HT1080 (cell line): Measurements from ENCODE around the gene TRAPPC2. TPM values are rescaled to one million over a fixed set of nuclear protein-coding genes. Genes with fewer than 3 reads are reported as not detected.

Source experiments
- DNase-seq: peaks from one replicate; pipeline ENCODE4 v3.0.0-alpha.2; 2015; ENCODE audit warnings: low read depth
- polyA plus RNA-seq, 2 experiments: library from polyadenylated mRNA; depleted of rRNA; stranded (reverse); fragments of >200 nt; gene quantifications; 2 replicates each; pipeline ENCODE4 v1.2.3, GENCODE V29; 2015
- total RNA-seq: library from RNA; depleted of rRNA; stranded (reverse); fragments of >200 nt; shearing (Covaris generic); gene quantifications from 2 replicates; pipeline ENCODE4 v1.2.3, GENCODE V29; 2014; rRNA removed

The TRAPPC2 gene
- 8.6 and 10.4 TPM in 2 replicates for total RNA-seq
- 8.8 and 12.3 TPM in 2 replicates for polyA plus RNA-seq (2015; cell fraction: cytosol; rRNA removed)
- polyA plus RNA-seq (2015; cell fraction: nucleus; rRNA removed), result 14.7 and 20.2 TPM in 2 replicates

DNA sequence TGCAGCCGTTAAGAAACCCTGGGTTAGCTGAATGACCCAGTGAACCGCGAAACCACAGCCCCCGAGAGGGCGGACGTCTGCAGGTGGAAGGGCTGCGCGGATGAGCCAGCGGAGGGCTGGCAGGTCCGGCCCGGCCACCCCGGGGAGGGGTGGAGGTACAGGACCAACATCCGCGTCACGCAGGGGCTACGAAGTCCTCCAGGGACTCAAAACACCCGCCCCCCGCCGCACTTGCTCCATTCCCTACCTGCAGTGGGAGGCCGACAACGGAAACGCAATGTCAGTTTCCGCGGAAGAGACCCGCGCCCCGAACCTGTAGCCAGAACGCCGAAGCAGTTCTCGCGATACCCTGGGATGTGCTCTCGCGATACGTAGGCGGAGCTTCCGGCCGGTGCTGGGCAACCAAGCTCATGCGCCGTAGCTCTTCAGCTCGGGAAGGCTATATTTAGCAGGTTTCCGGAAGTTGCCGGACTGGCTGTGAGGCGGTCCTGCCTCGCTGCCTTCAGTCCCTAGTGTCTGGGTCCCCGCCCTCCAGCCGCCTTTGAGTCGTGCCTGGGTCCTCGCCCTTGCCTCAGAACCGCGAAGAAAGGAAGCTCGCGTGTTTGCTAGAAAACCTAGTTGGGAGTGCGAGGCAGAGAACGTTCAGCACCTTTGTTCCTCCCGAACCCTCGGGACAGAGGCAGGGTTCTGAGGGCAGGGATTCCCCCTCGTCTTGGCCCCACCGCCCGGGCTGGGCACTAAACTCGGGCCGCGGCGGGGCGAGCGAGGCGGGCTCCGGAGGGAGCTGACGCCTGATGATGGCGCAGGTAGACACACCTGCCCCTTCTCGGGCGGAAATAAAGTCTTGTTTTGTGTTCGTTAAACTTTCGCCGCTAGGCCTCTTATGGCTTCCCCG lies at the start of gene TRAPPC2, which contains the start of gene OFD1:
TRAPPC2 (minus strand) TSS at position 343 of the 895 bp plus-strand sequence. CDS start 14,657 bp downstream, outside the sequence.
OFD1 (plus strand) TSS at position 471 of the 895 bp plus-strand sequence; CDS start at position 795, 324 bp downstream.
- DNase-seq, result peak; percentile 91

DNA sequence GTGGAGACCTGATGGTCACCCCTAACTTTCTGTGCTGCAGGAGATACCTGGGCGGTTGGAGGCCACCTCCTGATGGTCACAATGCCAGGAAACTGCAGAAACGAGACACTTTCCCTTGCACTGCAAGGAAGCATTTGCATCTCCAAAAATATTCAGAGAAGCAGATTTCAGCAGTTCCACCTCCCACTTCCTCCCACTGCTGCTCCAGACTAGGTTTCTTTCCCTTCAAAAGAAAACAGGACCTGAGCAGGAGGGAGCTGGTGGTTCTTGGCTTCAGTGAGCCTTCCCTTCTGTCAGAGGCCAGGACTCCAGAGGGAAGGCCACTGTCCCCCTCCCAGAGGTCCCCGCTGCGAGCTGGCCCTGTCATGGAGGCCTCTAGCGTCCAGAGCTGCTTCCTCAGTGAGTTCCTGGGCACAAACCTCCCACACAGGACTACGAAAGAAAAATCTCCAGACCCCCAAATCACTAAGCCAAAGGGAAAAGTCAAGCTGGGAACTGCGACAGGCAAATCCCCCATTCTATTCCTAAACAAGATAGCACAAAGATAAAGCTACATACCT lies 46.5 kb upstream of the TRAPPC2 start:
- DNase-seq, result no peak

DNA sequence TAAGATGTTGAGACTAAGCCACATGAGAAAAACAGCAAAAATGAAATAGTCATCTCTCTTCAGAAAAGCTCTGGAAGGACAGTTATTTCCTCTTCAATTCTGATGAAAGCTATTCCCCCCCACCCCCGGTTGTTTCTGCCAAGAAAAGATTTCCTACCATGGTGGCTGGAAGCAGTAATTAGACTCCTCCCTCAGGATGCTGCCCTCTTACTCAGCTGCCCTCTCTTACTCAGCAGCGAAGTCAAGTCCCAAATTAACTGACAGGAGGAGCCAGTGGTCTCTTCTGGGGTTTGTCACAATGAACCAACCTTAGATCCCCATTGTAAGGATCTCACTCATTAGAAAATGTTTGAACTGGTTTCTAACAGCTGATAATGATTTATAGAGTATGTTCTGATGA lies 44.5 kb upstream of the TRAPPC2 start:
- DNase-seq, result peak; percentile 48

DNA sequence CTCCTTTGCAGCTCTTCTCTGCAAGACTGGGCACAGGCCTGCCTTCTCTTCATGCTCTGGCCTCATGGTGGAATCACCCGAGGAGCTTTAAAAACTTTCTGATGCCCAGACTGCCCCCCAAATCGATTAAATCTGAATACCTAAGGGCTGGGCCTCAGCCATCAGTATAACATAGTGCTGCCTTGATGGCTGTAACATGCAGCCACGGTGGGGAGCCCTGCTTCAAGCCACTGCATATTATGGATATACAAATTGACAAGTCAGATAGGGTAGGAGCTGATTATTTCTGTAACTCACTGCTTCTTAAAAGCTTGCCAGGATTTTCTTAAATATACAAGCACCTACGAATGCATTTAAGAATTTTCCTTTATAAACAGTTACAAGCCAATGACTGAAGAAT lies 42.0 kb upstream of the TRAPPC2 start:
- no peak for DNase-seq

DNA sequence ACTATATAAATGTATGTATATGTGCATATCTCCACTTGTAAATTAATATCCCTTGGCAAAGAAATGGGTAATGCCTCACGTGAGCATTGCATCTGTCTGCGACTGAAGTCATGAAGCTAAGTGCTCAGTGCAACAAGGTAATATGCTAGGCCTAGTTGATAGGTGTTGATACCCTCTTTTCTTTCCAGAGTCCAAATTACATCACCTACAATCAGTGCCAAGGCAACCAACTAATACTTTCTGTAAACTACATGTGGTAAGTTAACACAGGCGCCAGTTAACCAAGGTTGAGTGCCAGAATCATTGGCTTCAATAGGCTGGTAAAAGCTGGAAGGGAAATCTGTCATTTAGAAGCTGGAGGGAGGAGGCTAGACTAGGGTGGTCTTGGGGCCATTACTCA lies 41.4 kb upstream of the TRAPPC2 start:
- no peak for DNase-seq

DNA sequence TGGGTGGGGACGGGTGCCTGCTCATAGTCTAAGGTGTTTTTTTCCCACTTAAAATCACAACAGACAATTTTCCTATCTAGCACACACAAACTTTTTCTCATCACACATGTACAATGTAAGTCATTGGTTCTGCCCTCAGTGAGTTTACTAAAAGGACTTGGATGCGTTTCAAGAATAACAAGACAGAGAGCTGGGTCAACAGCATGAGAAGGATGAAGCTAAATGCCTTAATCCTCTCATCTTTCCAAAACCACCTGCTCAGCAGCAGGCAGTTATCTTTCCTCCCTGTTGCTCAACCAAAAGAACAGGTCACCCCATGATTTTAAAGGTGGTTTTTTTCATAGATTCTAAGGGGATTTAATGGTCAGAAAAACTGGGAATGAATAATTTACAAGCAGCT lies 40.3 kb upstream of the TRAPPC2 start:
- no peak for DNase-seq

DNA sequence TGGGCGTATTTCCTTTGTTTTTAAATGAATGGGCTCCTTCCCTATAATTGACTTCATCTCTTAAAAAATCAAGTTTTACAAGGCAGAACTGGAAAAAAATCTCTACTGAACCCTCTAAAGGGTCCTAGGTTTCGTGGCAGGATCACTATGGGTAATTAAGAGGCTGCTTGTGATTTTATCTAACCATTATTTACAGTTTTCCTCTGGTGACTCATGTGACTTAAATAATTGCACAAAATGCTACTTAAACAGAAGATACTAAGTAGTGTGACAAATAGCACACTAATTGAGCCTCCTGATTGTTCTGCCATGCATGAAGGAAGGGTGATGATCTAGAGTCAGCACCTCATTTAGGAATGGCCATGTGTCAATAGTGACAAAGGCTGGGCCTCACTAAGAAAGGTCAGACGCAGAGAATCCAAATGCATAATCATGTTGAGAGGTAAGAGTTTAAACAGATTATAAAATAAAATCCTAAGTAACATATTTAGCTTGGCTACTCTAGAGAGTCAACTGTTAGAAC lies 35.7 kb upstream of the TRAPPC2 start:
- no peak for DNase-seq

DNA sequence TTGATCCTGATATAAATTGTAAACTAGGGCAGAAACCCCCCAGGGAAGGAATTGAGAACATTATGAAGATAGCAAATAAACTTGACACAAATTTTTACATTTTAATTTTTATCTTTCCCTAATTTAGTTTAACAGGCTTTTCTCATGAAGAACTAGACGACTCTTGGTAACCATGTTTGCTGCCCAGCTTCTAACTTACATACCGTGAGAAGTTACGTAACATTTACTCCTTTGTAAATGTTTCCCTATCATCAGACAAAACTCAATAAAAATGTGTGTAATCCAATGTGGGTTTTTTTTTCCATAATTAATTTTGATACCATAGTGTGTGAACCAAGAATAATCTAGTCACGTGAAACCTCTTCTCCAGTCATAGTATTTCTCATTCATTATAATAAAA lies 34.5 kb upstream of the TRAPPC2 start:
- DNase-seq, result no peak

DNA sequence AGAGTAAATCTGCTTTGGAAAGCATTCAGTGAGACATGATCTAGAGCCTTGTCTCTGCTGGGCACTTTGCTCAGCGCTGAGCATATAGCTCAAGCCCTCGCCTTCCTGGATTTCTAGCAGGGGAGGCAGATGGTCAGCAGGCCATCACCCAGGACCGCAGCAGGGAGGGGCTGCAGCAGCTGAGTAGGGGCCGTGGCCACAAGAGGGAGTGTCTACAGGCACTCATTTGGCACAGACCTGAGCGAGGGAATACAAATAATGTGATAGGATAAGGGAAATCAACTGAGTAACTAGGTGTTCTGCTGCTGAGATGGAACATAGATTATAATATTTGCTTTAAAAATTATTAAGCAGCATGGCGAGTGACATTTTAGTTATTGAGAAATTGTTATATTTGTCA lies 30.3 kb upstream of the TRAPPC2 start:
- no peak for DNase-seq

DNA sequence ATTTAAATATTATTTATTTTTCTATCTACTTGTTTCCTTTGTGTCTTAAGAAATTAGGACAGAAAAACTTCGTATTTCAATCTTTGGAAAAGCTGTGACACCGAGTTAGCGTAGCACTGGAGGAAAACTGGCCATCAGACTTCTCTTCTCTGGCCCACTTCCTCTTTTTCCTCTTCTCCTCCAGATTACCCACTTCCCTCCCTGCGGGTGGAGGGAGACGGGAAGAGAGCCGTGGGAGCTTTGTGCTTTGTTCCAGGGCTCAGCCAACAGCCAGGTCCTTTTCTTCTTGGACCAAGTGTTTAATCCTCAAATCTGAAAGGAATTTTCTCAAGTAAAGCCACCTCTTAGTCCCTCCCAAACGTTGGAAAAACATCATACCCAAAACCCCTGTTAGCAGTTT lies 29.9 kb upstream of the TRAPPC2 start:
- DNase-seq, result no peak

DNA sequence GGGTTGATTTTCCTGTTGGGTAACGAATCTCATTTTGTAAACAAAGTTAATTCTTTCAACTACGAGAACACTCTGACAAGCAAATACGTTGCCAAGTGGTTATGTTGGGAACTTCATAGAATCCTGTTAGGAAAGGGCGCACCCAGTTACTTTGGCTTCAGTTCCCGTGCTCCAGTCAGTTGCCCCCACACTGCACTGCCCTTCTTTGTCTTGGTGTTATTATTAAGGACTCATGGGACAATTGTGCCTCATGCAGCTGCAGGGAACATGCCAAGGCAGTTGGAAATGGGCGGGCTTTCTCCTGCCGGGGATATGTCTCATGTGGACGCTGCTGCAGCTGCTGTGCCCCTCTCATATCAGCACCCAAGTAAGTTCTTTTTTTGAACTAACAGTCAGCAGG lies 29.1 kb upstream of the TRAPPC2 start:
- DNase-seq, result no peak

DNA sequence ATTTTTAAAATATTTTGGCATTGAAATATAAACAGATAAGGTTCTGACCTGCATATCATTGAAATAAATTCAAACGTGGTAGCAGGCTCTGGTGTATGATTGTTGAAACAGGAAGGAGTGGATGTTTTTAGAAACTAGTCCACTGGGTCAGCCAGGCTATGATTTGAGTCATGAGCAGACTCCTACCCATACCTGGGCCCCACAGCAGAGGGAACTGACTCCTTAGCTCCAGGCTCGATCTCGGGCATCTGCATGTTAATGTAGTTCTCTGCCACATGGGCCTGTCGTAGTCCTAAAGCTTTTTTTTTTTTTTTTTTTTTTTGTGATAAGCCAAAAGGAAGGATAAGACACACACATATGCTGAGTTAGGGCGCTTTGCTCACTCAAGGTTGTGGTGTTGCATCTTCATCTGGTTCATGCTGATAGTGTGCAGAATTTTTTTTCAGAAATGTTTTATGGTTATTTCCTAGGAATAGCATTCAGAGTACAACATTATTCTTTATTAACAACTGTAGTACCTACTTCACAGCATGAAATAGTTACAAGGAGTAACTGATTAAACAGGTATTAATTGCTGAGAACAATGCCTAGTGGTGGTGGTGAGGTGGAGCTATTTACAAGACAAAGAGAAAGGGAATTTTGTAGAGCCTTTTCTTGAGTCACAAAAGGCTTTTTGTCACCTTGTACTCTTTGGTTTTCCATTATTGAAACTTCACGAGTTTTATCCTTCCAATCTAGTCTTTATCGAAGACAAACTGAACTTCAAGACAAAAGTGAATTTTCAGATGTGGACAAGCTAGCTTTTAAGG lies 27.4 kb upstream of the TRAPPC2 start:
- DNase-seq, result no peak

DNA sequence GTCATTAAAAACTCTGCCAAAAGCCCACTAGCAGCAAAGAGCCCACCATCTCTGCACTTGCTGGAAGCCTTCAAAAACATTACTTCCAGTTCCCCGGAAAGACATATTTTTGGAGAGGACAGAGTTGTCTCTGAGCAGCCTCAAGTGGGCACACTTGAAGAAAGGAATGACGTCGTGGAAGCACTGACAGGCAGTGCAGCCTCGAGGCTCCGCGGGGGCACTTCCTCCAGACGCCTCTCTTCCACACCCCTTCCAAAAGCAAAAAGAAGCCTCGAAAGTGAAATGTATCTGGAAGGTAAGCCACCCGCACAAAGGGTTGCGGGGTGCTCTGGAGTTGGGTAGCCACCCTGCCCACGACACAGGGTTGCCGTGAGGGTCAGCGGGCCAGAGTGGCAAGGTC lies 26.0 kb upstream of the TRAPPC2 start:
- DNase-seq, result no peak

DNA sequence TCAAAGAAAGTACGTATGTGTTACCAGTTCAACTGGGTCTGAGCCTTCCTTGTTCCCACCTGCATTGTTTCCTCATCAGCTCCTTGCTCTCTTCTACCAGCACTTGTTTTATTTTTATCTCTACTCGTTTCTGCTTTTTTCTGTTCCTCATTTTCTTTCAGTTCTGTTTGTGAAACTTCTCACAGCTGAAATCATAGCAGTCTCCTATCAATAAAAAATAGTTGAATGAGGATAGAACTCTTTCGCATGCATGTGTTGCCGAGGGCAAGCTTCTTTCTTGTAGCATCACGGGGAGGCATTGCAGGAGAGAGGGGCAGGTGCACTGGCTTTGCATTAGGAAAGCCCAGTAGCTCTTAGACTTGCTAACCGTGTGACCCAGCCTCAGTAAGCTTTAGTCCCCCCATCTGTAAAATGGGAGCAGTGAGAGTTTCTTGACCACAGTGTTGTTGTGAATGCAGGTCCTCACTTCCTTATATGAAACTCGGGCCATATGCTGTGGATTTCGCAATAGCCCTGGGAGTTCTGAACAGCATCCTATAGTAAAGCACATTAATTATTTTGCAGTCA lies 24.8 kb upstream of the TRAPPC2 start:
- no peak for DNase-seq

DNA sequence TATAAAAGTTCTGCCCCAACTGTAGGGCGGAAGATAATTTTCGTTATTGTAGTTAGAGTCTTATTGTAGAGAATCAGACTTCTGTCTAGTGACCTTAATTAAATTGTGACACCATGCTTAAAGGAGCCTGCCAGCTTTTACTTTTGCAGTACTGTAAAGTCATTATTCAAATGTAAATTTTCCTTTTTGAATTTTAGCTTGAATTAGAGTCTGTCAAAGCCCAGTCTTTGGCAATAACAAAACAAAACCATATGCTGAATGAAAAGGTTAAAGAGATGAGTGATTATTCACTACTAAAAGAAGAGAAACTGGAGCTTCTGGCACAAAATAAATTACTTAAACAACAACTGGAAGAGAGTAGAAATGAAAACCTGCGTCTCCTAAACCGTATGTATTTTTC lies 22.0 kb upstream of the TRAPPC2 start:
- no peak for DNase-seq

DNA sequence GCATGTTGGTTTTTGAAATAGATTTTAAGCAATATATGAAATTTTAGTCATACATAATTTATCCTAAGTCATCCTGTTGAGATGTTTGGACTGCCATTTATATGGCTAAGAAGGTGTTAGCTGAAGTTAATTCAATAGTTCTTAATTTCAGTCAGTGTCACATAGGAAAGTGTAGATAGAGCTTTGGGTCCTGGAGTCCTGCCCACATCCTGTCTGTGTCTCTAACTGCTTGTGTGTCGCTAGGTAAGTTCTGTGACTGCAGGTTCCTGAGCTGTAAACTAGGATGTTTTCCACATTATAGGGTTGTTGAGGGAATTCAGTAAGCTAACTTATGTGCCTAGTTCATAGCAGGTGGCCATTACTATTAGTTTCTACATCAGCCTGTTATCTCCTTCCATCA lies 20.8 kb upstream of the TRAPPC2 start:
- no peak for DNase-seq

DNA sequence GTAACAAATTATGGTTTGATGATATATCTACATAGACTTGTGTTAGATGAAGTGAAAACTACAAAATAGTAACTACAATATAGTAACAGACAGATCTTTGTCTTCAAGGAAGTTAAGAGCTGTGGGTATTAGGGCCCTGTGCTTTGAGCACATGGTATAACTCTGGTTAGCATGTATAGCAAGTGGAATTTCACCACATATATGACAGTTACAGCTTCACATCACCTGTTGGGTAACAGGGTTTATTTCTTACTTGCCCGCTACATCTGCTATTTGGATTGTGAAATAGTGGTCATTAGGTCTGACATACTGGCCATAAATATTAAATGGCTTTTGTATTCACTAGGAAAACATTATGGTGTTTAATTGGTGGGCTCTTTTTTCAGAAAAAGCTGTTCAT lies 20.3 kb upstream of the TRAPPC2 start:
- DNase-seq, result no peak

DNA sequence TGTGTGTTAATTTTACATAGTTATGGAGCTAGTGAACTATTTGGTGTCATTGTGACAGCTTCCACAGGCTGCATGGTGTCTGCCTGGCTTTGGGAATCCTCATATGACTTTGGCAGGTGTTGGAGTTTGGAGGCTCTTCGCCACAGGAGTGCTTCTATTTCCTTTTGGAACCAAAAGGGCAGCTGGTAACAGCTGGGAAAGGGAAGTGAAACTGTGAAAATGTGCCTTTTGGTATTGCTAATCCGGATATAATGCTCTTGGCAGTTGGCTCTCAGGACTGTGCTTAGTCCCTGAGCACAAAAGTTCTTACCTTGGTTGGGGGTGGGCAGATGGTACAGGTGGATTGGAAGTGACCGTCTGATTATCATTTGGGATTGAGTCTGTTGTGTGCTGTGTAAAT lies 18.2 kb upstream of the TRAPPC2 start:
- no peak for DNase-seq

DNA sequence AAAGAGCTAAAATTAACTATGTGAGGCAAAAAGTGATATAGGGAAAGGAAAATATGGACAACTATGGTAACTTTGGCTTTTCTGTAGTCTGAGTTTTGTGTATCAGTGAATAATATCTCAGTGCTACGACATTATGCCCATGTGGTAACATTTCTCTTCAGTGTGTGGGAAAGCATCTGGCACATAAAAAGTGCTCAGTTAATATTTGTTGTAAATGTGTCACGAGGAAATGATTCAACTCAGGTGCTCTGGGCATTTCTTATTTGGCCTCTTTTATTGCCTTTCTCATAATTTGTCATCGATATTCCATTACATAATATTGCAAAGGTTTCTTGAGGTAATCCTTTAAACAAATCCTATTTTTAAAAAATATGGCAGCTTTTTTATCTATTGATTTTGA lies 17.7 kb upstream of the TRAPPC2 start:
- peak; percentile 23 for DNase-seq

DNA sequence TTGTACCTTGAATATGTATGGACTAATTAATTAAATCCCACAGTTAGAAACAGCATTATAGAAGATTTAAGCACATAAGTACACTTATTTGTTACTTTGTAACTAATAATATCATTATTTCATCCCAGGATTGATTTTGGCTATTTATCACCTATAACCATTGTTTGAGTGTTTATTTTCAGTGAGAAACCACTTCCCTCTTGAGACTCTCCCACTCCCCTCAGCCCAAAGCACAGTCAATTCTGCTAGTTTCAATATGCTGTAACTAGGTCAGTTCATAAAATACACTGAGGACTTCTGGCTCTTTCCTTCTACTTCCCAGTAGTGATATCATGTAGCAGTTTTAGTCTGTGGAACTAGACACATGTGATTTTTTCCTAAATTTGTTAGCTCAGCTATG lies 16.4 kb upstream of the TRAPPC2 start:
- DNase-seq, result no peak

DNA sequence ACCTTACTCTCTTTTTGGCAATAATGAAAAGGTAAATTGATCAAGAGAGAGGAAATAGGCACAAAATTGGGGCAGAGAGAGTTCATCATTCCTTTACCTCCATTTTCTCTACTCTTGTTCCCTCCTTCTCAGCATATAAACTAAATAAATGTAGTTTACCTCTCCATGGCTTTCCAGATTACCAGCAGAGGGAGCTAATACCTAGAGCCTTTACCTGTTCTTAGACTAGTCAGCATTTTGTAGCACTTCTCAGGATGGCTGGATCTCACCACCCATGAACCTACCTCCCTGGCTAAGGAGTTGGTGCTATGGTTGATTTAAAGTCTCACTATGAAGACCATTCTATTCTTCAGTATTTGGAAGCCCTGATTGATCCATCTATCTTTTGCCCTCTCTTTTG lies 15.8 kb upstream of the TRAPPC2 start:
- peak; percentile 38 for DNase-seq
